Measurements from ENCODE around the gene SH3PXD2A.
"Not testable (repeated sequence)": the region's sequence is repeated elsewhere in the genome, so short reads cannot be mapped to it uniquely, and the experiment has no call there.

The SH3PXD2A gene

GRCh38 chr10:103818765-103819374, 36.5 kb downstream of the SH3PXD2A start:
- in situ Hi-C loops (cut with HindIII; ENCODE audit: low sequenced_read_pairs) = no loop called here

GRCh38 chr10:103818105-103818504, 37.3 kb downstream of the SH3PXD2A start:
- in situ Hi-C loops (cut with HindIII; ENCODE audit: low sequenced_read_pairs) = no loop called here

DNA sequence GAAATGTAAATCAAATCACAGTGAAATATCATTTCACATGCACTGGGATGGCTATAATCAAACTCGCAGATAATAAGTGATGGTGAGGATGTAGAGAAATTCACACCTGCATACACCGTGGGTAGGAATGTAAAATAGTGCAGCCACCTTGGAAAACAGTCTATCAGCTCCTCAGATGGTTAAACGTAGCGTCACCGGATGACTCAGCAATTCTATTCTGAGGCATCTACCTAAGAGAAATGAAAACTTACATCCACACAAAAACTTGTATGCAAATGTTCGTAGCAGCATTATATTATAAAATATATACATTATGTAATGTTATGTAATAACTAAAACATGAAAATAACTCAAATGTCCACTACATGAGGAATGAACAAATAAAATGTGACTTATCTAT, 38.9 kb downstream of the SH3PXD2A start:
- in situ Hi-C loops (cut with HindIII; ENCODE audit: low sequenced_read_pairs) = no loop called here

DNA sequence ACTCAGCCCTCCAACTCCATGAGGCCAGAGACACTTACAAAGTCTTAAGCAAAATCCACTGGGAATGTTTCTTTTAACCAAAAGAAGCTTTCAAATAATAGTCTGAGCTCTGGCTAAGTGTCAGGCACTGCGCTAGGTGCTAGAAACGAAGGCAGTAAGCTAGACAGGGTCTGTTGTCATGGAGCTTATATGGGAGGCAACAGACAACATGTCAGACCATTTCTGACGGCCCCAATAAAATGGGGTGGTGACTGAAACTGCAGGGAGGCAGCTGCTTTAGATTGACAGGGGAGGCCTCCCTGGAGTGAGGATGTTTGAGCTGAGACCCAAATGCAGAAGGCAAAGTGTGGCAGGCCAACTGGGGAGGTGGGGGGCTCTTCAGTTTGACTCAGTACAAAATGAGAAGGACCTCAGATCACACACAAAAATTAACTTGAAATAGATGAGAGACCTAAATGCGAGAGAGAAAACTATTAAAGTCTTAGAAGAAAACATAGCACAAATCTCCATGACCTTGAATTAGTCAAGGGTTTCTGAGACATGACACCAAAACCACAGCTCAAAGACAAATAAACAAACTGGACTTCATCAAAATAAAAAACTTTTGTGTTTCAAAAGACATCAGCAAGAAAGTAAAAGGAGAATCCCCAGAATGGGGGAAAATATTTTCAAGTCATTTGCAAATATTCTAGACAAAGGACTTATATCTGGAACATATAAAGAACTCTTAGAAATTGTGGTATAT, 40.6 kb downstream of the SH3PXD2A start:
- in situ Hi-C loops (cut with HindIII; ENCODE audit: low sequenced_read_pairs) = no loop called here

GRCh38 chr10:103814105-103814504, 41.3 kb downstream of the SH3PXD2A start:
- in situ Hi-C loops (cut with HindIII; ENCODE audit: low sequenced_read_pairs) = no loop called here

DNA sequence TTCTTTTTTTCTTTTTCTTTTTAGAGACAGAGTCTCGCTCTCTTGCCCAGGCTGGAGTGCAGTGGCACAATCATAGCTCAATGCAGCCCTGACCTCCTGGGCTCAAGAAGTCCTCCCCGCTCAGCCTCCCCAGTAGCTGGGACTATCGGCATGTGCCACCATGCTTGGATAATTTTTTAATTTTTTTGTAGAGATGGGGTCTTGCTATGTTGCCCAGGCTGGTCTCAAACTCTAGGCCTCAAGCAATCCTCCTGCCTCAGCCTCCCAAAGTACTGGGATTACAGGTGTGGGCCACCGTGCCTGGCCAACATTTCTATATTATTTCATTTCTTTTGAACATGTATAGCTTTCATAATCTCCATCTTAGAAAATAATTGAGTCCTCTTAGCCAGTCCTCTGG, 42.1 kb downstream of the SH3PXD2A start:
- in situ Hi-C loops (cut with HindIII; ENCODE audit: low sequenced_read_pairs) = not testable (repeated sequence)

GRCh38 chr10:103812432-103812831, 42.9 kb downstream of the SH3PXD2A start:
- in situ Hi-C loops (cut with HindIII; ENCODE audit: low sequenced_read_pairs) = no loop called here

DNA sequence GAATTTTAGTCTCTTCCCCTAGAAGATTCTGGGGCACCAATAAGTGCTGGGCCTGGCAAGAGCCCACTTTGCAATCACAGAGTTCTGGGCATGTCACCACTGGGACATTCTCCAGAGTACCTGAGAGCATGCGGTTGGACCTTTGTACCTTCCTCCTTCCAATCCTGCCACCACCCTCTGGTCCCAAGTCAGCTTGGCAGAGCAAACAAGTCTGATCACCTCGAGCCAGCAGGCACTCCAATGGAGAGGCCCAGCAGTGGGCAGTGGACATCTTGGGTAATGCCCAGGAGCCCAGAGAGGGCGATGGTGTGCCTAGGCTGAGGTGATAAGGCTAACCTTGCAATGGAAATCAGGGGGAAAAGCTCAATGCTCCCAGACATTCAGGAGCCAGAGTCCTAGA, 43.4 kb downstream of the SH3PXD2A start:
- in situ Hi-C loops (cut with HindIII; ENCODE audit: low sequenced_read_pairs) = no loop called here

GRCh38 chr10:103811463-103811862, 43.9 kb downstream of the SH3PXD2A start:
- in situ Hi-C loops (cut with HindIII; ENCODE audit: low sequenced_read_pairs) = no loop called here

DNA sequence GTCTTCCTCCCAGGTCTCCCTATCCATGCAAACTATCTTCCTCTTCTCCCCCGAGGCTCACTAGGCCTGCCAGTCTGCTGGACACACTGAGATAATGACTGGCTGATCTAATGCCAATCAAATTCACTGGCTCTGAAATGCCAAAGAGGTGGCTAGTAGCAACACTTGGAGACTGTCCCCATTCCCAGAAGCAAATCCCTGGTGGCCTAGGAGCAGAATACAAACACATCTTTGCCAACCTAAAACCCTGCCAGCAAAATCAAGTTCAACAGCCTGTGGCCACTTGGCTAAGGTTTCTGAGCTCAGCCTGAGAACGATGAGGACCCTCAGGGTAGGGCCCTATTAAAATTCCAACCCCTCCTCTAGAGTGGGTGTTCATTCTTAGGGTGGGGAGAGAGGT, 46.6 kb downstream of the SH3PXD2A start:
- in situ Hi-C loops (cut with HindIII; ENCODE audit: low sequenced_read_pairs) = no loop called here

DNA sequence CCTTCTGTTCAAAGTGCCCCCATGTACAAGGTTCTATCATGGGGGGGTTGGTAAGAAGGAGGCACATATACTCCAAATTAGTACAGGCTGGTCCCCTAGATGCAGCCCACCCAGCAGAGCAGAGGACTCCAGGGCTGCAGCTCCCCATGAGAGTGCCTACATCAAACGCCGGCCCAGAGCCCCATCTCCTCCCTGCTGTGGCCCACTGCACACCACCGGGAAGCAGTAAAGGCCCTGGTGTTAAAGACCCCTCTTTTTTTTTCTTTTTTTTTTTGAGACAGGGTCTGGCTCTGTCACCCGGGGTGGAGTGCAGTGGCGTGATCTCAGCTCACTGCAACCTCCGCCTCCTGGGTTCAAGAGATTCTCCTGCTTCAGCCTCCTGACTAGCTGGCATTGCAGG, 47.4 kb downstream of the SH3PXD2A start:
- in situ Hi-C loops (cut with HindIII; ENCODE audit: low sequenced_read_pairs) = no loop called here

- in situ Hi-C loops (cut with HindIII; ENCODE audit: low sequenced_read_pairs) = no loop called here
Measured at GRCh38 chr10:103806395-103807187, 48.8 kb downstream of the SH3PXD2A start.

DNA sequence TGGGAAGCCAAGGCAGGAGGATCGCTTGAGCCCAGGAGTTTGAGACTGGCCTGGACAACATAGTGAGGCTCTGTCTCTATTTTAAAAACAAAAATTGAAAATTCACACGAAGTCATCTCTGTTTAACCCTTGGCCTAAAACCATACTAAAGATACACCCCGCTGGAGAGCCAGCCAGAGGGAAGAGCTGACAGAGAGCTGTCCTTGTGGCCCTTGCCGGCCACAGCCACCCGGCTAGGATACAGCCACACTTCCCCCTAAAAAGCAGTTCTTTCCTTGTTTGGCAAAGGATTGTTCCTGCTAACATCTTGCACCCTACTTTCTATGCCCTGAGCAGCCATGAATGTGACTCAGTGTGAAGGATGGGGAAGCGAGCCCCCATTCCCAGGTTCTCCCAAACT, 49.6 kb downstream of the SH3PXD2A start:
- in situ Hi-C loops (cut with HindIII; ENCODE audit: low sequenced_read_pairs) = no loop called here

DNA sequence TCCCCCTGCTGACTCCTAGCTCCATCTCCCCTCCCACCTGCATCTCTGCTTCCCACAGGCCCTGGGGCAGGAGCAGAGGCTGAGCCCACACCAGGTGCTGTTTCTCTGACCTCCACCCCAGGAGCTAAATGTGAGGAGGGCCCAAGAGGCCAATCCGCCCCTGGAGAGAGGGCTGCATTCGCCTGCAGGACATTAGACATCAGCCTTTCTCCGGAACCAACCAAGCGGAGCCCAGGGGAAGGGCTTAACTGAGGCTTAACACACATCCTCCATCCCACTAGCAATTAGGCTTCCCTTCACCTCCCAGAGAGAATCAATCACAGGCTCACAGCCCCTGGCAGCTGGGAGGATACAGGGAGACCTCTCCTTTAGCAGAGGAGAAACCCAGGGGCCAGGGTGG, 50.5 kb downstream of the SH3PXD2A start:
- in situ Hi-C loops (cut with HindIII; ENCODE audit: low sequenced_read_pairs) = no loop called here

- in situ Hi-C loops (cut with HindIII; ENCODE audit: low sequenced_read_pairs) = no loop called here
Measured at GRCh38 chr10:103803941-103804340, 51.4 kb downstream of the SH3PXD2A start.

DNA sequence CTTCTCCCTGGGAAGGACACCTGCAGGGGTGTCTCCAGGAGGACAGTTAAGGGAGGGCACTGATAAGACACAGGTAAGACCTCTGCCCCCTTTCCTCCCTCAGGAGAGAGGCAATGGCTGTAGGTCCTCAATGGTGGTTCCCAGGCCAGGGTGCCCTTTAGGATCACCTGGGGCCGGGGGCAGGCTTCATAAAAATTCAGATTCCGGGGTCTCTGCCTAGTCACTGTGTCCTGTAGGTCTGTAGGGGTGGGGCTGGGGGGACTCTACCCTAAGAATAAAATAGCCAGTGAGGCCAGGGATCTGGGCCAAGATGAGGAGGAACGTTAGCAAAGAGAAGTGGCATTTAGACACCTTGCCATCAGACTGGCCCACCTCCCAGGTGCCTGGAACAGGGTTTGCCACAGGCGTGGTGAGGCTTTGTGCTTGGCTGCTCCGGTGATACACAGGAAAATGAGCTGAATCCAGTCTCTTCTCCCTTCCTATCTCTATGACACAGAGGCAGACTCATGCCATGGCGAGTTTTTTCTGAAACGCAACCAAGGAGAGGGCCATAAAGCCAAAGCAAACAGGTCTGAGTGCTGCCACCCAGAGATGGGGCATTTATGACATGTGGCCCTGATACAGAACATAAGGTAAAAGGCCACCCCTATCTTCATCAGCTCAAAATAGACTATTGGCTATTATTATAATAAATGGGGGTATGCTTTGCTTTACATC, 52.6 kb downstream of the SH3PXD2A start:
- in situ Hi-C loops (cut with HindIII; ENCODE audit: low sequenced_read_pairs) = no loop called here

DNA sequence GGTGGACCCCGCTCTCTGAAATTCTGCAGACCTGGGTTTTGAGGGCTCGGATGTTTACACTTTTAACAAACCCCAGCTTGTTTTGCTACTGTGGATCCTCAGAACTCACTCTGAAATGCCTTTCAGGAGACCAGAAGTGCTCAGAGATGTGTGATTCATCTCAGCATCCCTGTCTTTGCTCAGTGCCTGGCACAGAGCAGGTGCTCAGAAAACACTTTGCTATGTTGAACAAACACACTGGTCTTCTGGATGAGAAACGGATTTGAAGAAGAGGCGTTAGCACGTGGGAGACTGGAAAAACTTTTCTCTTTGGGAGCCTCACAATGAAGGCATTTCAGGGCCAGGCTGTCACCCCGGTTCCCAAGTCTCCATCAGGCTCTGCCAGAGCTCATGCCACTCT, 53.3 kb downstream of the SH3PXD2A start:
- in situ Hi-C loops (cut with HindIII; ENCODE audit: low sequenced_read_pairs) = no loop called here

GRCh38 chr10:103800789-103801540, 54.4 kb downstream of the SH3PXD2A start:
- in situ Hi-C loops (cut with HindIII; ENCODE audit: low sequenced_read_pairs) = no loop called here

GRCh38 chr10:103800089-103800488, 55.3 kb downstream of the SH3PXD2A start:
- in situ Hi-C loops (cut with HindIII; ENCODE audit: low sequenced_read_pairs) = no loop called here

DNA sequence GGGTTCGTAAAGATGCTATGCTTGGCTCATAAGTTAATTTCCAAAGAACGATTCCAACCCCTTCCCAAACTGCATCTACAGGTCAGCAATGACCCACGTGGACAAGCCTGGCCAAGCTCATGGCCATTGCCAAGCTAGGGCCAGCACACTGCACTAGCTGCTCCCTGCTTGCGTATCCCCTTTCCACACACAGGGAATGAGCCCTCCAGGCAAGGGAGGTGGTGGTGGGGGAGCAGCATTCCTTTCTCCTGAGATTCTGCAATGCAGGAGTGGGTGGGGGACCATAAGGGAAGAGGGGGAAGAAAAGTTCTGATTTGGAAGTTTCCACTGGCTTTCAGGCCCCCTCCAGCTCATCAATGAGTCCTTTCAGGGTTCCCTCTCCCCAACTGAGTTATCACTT, 56.0 kb downstream of the SH3PXD2A start:
- in situ Hi-C loops (cut with HindIII; ENCODE audit: low sequenced_read_pairs) = no loop called here

DNA sequence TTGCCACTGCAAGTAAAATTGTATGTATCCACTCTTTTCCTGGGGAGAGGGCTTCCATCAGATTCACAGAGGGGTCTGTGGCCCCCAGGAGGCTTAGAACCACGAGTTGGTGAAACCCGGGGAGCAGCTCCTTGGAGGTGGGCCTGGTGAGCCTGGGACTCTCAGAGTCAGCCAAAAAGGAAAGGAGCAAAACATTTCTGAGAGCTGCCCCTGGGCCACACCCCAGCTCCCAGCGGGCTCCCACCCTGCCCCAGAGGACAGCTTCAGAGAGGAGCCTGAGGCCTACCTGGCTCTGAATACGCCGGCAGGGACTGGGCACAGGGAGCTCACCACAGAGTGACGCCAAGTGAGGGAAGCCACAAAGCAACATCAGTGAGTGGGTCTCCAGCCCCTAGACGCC, 56.9 kb downstream of the SH3PXD2A start:
- in situ Hi-C loops (cut with HindIII; ENCODE audit: low sequenced_read_pairs) = no loop called here
